HG03060 (cell line): Measurements from ENCODE around the gene DAZAP2.
A peak's percentile ranks its signal among the peaks of the same experiment; 100 is the strongest.
"Not testable (repeated sequence)": the region's sequence is repeated elsewhere in the genome, so short reads cannot be mapped to it uniquely, and the experiment has no call there.

ENCODE experiments used
- ATAC-seq: cut with Tn5 transposase; IDR thresholded peaks from one replicate; pipeline ENCODE4 v1.9.1; 2021; ENCODE audit warnings: low read depth, moderate number of reproducible peaks; ENCODE audit not compliant: unreplicated experiment

DAZAP2 gene

GRCh38 chr12:51216642-51217041, 22.0 kb upstream of the DAZAP2 start:
- ATAC-seq, result no peak

GRCh38 chr12:51217133-51217967, 21.3 kb upstream of the DAZAP2 start:
- no peak for ATAC-seq

- no peak for ATAC-seq
Observed at GRCh38 chr12:51217968-51218606, 20.5 kb upstream of the DAZAP2 start, which contains the start of gene POU6F1. TSS of gene POU6F1 (minus strand) at chr12:51218062. CDS start at chr12:51206836, 11,226 bp downstream.

GRCh38 chr12:51218607-51219161, 19.9 kb upstream of the DAZAP2 start:
- ATAC-seq, result no peak

GRCh38 chr12:51219322-51219721, 19.3 kb upstream of the DAZAP2 start:
- no peak for ATAC-seq

GRCh38 chr12:51219857-51220256, 18.8 kb upstream of the DAZAP2 start:
- ATAC-seq, result not testable (repeated sequence)

GRCh38 chr12:51222461-51222860, 16.2 kb upstream of the DAZAP2 start:
- no peak for ATAC-seq

- no peak for ATAC-seq
Observed at GRCh38 chr12:51224625-51225024, 14.0 kb upstream of the DAZAP2 start.

- ATAC-seq, result no peak
Observed at GRCh38 chr12:51225234-51225633, 13.4 kb upstream of the DAZAP2 start.

GRCh38 chr12:51225771-51226170, 12.9 kb upstream of the DAZAP2 start:
- no peak for ATAC-seq

GRCh38 chr12:51227112-51227511, 11.5 kb upstream of the DAZAP2 start:
- not testable (repeated sequence) for ATAC-seq

- ATAC-seq, result no peak
Observed at GRCh38 chr12:51227962-51228361, 10.7 kb upstream of the DAZAP2 start.

GRCh38 chr12:51229116-51229809, 9.4 kb upstream of the DAZAP2 start:
- ATAC-seq, result no peak

GRCh38 chr12:51232642-51233041, 6.0 kb upstream of the DAZAP2 start:
- no peak for ATAC-seq

GRCh38 chr12:51234530-51234929, 4.1 kb upstream of the DAZAP2 start:
- no peak for ATAC-seq

- peak; percentile 6 for ATAC-seq
Observed at GRCh38 chr12:51238037-51238509, 553 bp upstream of the DAZAP2 start.

- ATAC-seq, result no peak
Observed at GRCh38 chr12:51240971-51241370, 2.3 kb downstream of the DAZAP2 start.

- no peak for ATAC-seq
Observed at GRCh38 chr12:51242120-51242519, 3.5 kb downstream of the DAZAP2 start.

- ATAC-seq, result no peak
Observed at GRCh38 chr12:51242876-51243275, 4.2 kb downstream of the DAZAP2 start.

- no peak for ATAC-seq
Observed at GRCh38 chr12:51244269-51244668, 5.6 kb downstream of the DAZAP2 start.
